ENCODE data around the gene AQP12A. TPM values are rescaled to one million over a fixed set of nuclear protein-coding genes. Genes with fewer than 3 reads are reported as not detected.

The AQP12A gene
- total and polyA plus RNA-seq, 2 donors = 0.34 TPM; not detected in 1

DNA sequence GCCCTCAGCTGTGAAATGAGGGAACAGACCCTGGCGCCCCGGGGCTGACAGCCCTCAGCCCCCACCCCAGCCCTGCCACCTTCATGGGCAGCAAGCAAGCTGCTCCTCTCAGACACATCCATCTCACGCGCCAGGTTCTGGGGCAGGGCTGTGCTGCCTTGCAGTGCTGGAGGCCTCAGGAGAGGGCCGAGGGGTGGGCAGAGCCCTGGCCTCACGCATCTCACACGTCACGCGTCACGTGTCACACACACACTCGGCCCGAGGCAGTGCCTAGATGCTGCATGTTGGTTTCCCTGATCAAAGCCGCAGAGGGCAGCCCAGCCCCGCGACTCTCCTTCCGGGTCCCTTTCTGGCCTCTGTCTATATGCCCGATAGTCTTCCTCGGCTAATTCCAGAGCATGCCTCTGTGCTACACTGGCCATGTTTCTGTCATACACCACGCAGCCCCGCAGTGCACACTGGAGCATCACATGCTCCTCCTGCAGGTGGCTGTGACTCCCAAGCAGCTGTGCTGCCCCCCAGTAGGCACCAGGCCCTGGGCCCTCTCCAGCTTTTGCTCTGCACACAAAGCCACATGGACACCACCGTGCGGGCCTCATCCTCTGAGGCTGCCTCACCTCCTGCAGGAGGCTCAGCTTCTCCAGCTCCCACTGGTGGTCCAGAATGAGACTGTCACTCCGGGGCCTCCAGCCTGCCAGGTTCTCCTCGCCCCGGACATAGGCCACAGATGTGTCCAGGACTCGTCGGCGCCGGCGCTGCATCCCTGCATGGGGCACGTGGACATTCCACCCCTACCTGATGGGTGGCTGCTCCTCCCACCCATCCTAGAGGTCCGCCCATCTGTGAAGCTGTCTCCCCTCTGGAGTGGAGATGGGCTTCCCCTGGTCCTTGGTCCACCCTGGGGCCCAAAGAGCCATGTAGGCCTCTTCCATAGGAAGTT, 31.4 kb downstream of the AQP12A start:
- WGBS = 96% methylated on average over 32 of the region's 32 CpGs
- no peak overlapping the region for H3K4me3 ChIP-seq (ENCODE audit: low read length in 2 of 2)
- no peaks in the 10 kb centered on the region for H3K27me3 ChIP-seq (ENCODE audit: control insufficient read depth in 2 of 2, insufficient read depth in 1 of 2, low read length in 1 of 2)
- no peak overlapping the region for H3K27ac ChIP-seq (ENCODE audit: low read depth in 1 of 2, low read length in 1 of 2)
- H3K9me3 ChIP-seq (ENCODE audit: control insufficient read depth in 2 of 2, insufficient read depth in 1 of 2, low read length in 1 of 2) = no peaks in the 10 kb centered on the region
- no peaks in the 10 kb centered on the region for H3K36me3 ChIP-seq (ENCODE audit: control insufficient read depth in 2 of 2, insufficient read depth in 2 of 2, low read length in 1 of 2)
- no peaks in the 10 kb centered on the region for H3K4me1 ChIP-seq (ENCODE audit: control insufficient read depth in 2 of 2, insufficient read depth in 2 of 2, low read length in 2 of 2)
- DNase-seq (ENCODE audit: low read depth in 6 of 9, low spot score in 9 of 9) = no peak

GRCh38 chr2:240723851-240724250, 32.2 kb downstream of the AQP12A start:
- no peak for DNase-seq (ENCODE audit: low read depth in 6 of 9, low spot score in 9 of 9)
- Histone ChIP-seq H3K36me3 (ENCODE audit: control insufficient read depth in 2 of 2, insufficient read depth in 2 of 2, low read length in 1 of 2) (no peaks in the 10 kb centered on the region), H3K9me3 (ENCODE audit: control insufficient read depth in 2 of 2, insufficient read depth in 1 of 2, low read length in 1 of 2) (no peaks in the 10 kb centered on the region), H3K4me1 (ENCODE audit: control insufficient read depth in 2 of 2, insufficient read depth in 2 of 2, low read length in 2 of 2) (no peaks in the 10 kb centered on the region), H3K4me3 (ENCODE audit: low read length in 2 of 2) (no peak overlapping the region), H3K27me3 (ENCODE audit: control insufficient read depth in 2 of 2, insufficient read depth in 1 of 2, low read length in 1 of 2) (no peaks in the 10 kb centered on the region), H3K27ac (ENCODE audit: low read depth in 1 of 2, low read length in 1 of 2) (no peak overlapping the region)
- 99% methylated on average over 9 of the region's 9 CpGs for WGBS

DNA sequence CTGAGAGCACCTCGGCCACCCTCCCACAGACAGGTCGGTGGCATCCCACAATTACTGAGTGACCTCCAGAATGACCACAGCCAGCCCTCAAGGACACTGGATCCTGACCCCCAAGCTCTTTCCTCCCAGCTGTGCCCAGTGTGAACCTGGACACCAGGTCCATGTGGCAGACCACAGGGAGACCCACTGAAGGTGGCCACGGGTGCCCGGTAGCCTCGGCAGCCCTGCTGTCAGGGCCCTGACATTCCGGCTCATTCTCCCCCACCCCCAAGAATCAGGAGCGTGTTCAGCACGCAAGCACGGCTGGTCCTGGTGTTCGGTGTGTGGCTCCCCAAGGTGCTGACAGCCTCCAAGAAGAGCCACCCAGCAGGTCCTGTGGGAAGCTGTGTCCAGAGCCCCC, 32.8 kb downstream of the AQP12A start:
- no peaks in the 10 kb centered on the region for H3K4me1 ChIP-seq (ENCODE audit: control insufficient read depth in 2 of 2, insufficient read depth in 2 of 2, low read length in 2 of 2)
- no peaks in the 10 kb centered on the region for H3K27me3 ChIP-seq (ENCODE audit: control insufficient read depth in 2 of 2, insufficient read depth in 1 of 2, low read length in 1 of 2)
- no peak overlapping the region for H3K27ac ChIP-seq (ENCODE audit: low read depth in 1 of 2, low read length in 1 of 2)
- 97% methylated on average over 10 of the region's 10 CpGs for WGBS
- H3K4me3 ChIP-seq (ENCODE audit: low read length in 2 of 2) = no peak overlapping the region
- H3K9me3 ChIP-seq (ENCODE audit: control insufficient read depth in 2 of 2, insufficient read depth in 1 of 2, low read length in 1 of 2) = no peaks in the 10 kb centered on the region
- no peaks in the 10 kb centered on the region for H3K36me3 ChIP-seq (ENCODE audit: control insufficient read depth in 2 of 2, insufficient read depth in 2 of 2, low read length in 1 of 2)
- DNase-seq (ENCODE audit: low read depth in 6 of 9, low spot score in 9 of 9) = no peak

DNA sequence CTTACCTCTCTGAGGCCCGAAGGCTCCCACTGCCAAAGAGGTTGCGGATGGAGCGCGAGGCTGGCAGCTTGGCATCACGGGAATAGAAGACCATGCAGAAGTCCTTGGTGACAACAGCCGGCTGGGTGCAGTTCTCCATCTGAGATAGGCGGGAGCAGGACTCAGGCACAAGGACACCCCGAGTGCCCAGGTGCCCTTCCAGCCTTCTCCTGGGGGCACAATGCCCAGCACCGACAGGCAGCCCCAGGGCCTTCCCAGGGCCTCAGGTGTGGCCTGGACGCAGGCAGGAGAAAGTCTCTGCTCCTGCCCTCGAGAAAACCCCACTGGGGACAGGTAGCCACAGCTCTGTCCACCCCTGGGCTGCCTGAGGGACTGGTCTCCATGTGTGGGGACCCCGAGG, 33.6 kb downstream of the AQP12A start:
- no peaks in the 10 kb centered on the region for H3K9me3 ChIP-seq (ENCODE audit: control insufficient read depth in 2 of 2, insufficient read depth in 1 of 2, low read length in 1 of 2)
- WGBS = 94% methylated on average over 12 of the region's 12 CpGs

GRCh38 chr2:240725671-240726070, 34.0 kb downstream of the AQP12A start:
- DNase-seq (ENCODE audit: low read depth in 6 of 9, low spot score in 9 of 9) = no peak
- 75% methylated on average over 7 of the region's 7 CpGs for WGBS
- Histone ChIP-seq H3K27me3 (ENCODE audit: control insufficient read depth in 2 of 2, insufficient read depth in 1 of 2, low read length in 1 of 2) (no peaks in the 10 kb centered on the region), H3K9me3 (ENCODE audit: control insufficient read depth in 2 of 2, insufficient read depth in 1 of 2, low read length in 1 of 2) (no peaks in the 10 kb centered on the region), H3K4me3 (ENCODE audit: low read length in 2 of 2) (no peak overlapping the region), H3K4me1 (ENCODE audit: control insufficient read depth in 2 of 2, insufficient read depth in 2 of 2, low read length in 2 of 2) (no peaks in the 10 kb centered on the region), H3K27ac (ENCODE audit: low read depth in 1 of 2, low read length in 1 of 2) (no peak overlapping the region), H3K36me3 (ENCODE audit: control insufficient read depth in 2 of 2, insufficient read depth in 2 of 2, low read length in 1 of 2) (no peaks in the 10 kb centered on the region)

More for the DNA sequence above, 33.6 kb downstream of the AQP12A start:
- no peaks in the 10 kb centered on the region for H3K4me1 ChIP-seq (ENCODE audit: control insufficient read depth in 2 of 2, insufficient read depth in 2 of 2, low read length in 2 of 2)
- H3K36me3 ChIP-seq (ENCODE audit: control insufficient read depth in 2 of 2, insufficient read depth in 2 of 2, low read length in 1 of 2) = no peaks in the 10 kb centered on the region
- H3K27ac ChIP-seq (ENCODE audit: low read depth in 1 of 2, low read length in 1 of 2) = no peak overlapping the region
- H3K4me3 ChIP-seq (ENCODE audit: low read length in 2 of 2) = no peak overlapping the region
- H3K27me3 ChIP-seq (ENCODE audit: control insufficient read depth in 2 of 2, insufficient read depth in 1 of 2, low read length in 1 of 2) = no peaks in the 10 kb centered on the region
- no peak for DNase-seq (ENCODE audit: low read depth in 6 of 9, low spot score in 9 of 9)

DNA sequence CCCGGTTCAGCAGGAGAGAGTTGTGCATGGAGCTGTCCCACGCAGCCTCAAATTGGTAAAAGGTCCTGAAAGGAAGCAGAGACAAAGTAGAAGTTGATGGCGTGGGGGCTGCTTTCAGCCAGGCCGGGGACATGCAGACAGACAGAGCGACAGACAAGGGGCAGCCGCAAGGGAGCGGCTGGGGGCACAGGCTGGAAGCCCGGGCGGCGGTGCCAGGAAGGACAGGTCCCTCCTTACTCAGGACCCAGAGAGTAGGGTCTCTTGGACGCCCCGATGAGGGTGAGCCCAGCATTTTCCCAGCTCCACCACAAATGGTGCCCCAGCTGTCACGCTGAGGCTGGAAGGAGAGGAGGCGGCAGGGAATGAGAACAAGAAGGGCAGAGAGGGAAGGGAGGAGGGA, 35.2 kb downstream of the AQP12A start:
- Histone ChIP-seq H3K4me3 (ENCODE audit: low read length in 2 of 2) (no peak overlapping the region), H3K4me1 (ENCODE audit: control insufficient read depth in 2 of 2, insufficient read depth in 2 of 2, low read length in 2 of 2) (no peaks in the 10 kb centered on the region), H3K27me3 (ENCODE audit: control insufficient read depth in 2 of 2, insufficient read depth in 1 of 2, low read length in 1 of 2) (no peaks in the 10 kb centered on the region), H3K36me3 (ENCODE audit: control insufficient read depth in 2 of 2, insufficient read depth in 2 of 2, low read length in 1 of 2) (no peaks in the 10 kb centered on the region), H3K27ac (ENCODE audit: low read depth in 1 of 2, low read length in 1 of 2) (no peak overlapping the region), H3K9me3 (ENCODE audit: control insufficient read depth in 2 of 2, insufficient read depth in 1 of 2, low read length in 1 of 2) (no peaks in the 10 kb centered on the region)
- 92% methylated on average over 14 of the region's 14 CpGs for WGBS
- no peak for DNase-seq (ENCODE audit: low read depth in 6 of 9, low spot score in 9 of 9)

- no peaks in the 10 kb centered on the region for H3K4me1 ChIP-seq (ENCODE audit: control insufficient read depth in 2 of 2, insufficient read depth in 2 of 2, low read length in 2 of 2)
- no peak for DNase-seq (ENCODE audit: low read depth in 6 of 9, low spot score in 9 of 9)
- H3K36me3 ChIP-seq (ENCODE audit: control insufficient read depth in 2 of 2, insufficient read depth in 2 of 2, low read length in 1 of 2) = no peaks in the 10 kb centered on the region
- H3K27ac ChIP-seq (ENCODE audit: low read depth in 1 of 2, low read length in 1 of 2) = no peak overlapping the region
- H3K9me3 ChIP-seq (ENCODE audit: control insufficient read depth in 2 of 2, insufficient read depth in 1 of 2, low read length in 1 of 2) = no peaks in the 10 kb centered on the region
- H3K27me3 ChIP-seq (ENCODE audit: control insufficient read depth in 2 of 2, insufficient read depth in 1 of 2, low read length in 1 of 2) = no peaks in the 10 kb centered on the region
- H3K4me3 ChIP-seq (ENCODE audit: low read length in 2 of 2) = no peak overlapping the region
- WGBS = 89% methylated on average over 14 of the region's 14 CpGs
Measured at GRCh38 chr2:240727439-240727838, 35.8 kb downstream of the AQP12A start.

GRCh38 chr2:240727913-240728312, 36.2 kb downstream of the AQP12A start:
- no peaks in the 10 kb centered on the region for H3K36me3 ChIP-seq (ENCODE audit: control insufficient read depth in 2 of 2, insufficient read depth in 2 of 2, low read length in 1 of 2)
- no peaks in the 10 kb centered on the region for H3K4me1 ChIP-seq (ENCODE audit: control insufficient read depth in 2 of 2, insufficient read depth in 2 of 2, low read length in 2 of 2)
- no peaks in the 10 kb centered on the region for H3K27me3 ChIP-seq (ENCODE audit: control insufficient read depth in 2 of 2, insufficient read depth in 1 of 2, low read length in 1 of 2)
- no peaks in the 10 kb centered on the region for H3K9me3 ChIP-seq (ENCODE audit: control insufficient read depth in 2 of 2, insufficient read depth in 1 of 2, low read length in 1 of 2)
- DNase-seq (ENCODE audit: low read depth in 6 of 9, low spot score in 9 of 9) = no peak
- 95% methylated on average over 15 of the region's 15 CpGs for WGBS
- no peak overlapping the region for H3K4me3 ChIP-seq (ENCODE audit: low read length in 2 of 2)
- no peak overlapping the region for H3K27ac ChIP-seq (ENCODE audit: low read depth in 1 of 2, low read length in 1 of 2)

- no peak for DNase-seq (ENCODE audit: low read depth in 6 of 9, low spot score in 9 of 9)
Measured at GRCh38 chr2:240728361-240728760, 36.7 kb downstream of the AQP12A start.

More at GRCh38 chr2:240728361-240728760, 36.7 kb downstream of the AQP12A start:
- H3K4me1 ChIP-seq (ENCODE audit: control insufficient read depth in 2 of 2, insufficient read depth in 2 of 2, low read length in 2 of 2) = no peaks in the 10 kb centered on the region
- no peaks in the 10 kb centered on the region for H3K9me3 ChIP-seq (ENCODE audit: control insufficient read depth in 2 of 2, insufficient read depth in 1 of 2, low read length in 1 of 2)
- H3K36me3 ChIP-seq (ENCODE audit: control insufficient read depth in 2 of 2, insufficient read depth in 2 of 2, low read length in 1 of 2) = no peaks in the 10 kb centered on the region
- no peak overlapping the region for H3K4me3 ChIP-seq (ENCODE audit: low read length in 2 of 2)
- WGBS = 96% methylated on average over 10 of the region's 10 CpGs
- no peaks in the 10 kb centered on the region for H3K27me3 ChIP-seq (ENCODE audit: control insufficient read depth in 2 of 2, insufficient read depth in 1 of 2, low read length in 1 of 2)
- no peak overlapping the region for H3K27ac ChIP-seq (ENCODE audit: low read depth in 1 of 2, low read length in 1 of 2)

All from thymus (tissue), 11 donors.